ENCODE results near the gene HOXC13.
A peak's percentile ranks its signal among the peaks of the same experiment; 100 is the strongest.

DNA sequence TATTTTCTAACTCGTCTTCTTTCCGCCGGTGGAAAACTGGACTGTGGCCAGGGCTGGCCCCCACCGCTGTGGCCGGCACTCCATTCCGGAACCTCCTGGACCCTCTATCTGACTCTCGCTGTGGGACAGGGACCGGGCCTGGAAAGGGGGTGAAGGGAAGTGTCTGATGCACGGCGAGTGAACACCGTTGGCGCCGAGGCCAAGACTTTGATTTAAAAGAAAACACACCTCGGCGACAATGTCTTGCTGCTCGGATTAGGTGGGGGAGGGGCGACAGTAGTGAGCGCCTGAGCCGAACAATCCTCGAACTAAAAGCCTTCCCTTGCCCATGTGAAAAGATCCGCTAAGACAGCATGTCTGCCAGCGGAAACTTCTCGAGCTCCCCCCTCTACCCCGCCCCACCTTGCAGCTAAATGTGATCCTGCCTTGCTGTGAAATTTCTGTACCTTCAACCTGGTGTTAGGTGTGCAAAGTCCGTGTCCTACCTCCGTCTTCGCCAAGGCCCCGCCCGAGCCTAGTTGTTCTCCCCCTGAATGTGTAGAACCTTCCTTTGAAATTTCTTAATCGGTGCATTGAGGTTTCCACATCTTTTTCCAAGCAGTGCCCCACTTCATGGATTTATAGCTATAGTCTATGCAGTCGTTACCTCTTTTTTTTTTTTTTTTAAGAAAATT, 37.0 kb downstream of the HOXC13 start:
- TF ChIP-seq CTCF (conservative IDR thresholded peaks at IDR 0.05; ENCODE audit: low read depth in 2 of 2) (no peak), POLR2AphosphoS5 (IDR thresholded peaks at IDR 0.05; ENCODE audit: low read depth) (no peak), EZH2 (IDR thresholded peaks at IDR 0.05; ENCODE audit: low read depth, unreplicated experiment) (peak; percentile 78), STAT1 (IDR thresholded peaks at IDR 0.05; ENCODE audit: unreplicated experiment) (no peak), ZNF114 (CRISPR knock-in tag; IDR thresholded peaks at IDR 0.05) (no peak), EZH2phosphoT487 (IDR thresholded peaks at IDR 0.05; ENCODE audit: unreplicated experiment) (no peak), ZNF331 (CRISPR knock-in tag; IDR thresholded peaks at IDR 0.05; ENCODE audit: low read depth) (no peak), CREB1 (CRISPR knock-in tag; IDR thresholded peaks at IDR 0.05; ENCODE audit: low read depth) (no peak), REST (IDR thresholded peaks at IDR 0.05; ENCODE audit: unreplicated experiment) (no peak), NANOG (IDR thresholded peaks at IDR 0.05; ENCODE audit: borderline replicate concordance) (no peak), JUNB (IDR thresholded peaks at IDR 0.05; ENCODE audit: unreplicated experiment) (no peak)
- TF ChIP-seq, protein P1, sequence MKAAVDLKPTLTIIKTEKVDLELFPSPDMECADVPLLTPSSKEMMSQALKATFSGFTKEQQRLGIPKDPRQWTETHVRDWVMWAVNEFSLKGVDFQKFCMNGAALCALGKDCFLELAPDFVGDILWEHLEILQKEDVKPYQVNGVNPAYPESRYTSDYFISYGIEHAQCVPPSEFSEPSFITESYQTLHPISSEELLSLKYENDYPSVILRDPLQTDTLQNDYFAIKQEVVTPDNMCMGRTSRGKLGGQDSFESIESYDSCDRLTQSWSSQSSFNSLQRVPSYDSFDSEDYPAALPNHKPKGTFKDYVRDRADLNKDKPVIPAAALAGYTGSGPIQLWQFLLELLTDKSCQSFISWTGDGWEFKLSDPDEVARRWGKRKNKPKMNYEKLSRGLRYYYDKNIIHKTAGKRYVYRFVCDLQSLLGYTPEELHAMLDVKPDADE (IDR thresholded peaks at IDR 0.05): no peak

Data from GM23338 (cell line).